ENCODE measurements around the gene PDCD11. TPM values are rescaled to one million over a fixed set of nuclear protein-coding genes. Genes with fewer than 3 reads are reported as not detected.

Gene PDCD11
- total and polyA plus RNA-seq, 9 donors: 9.7 to 40.8 (median 24.5) TPM

- DNase-seq: peak in 1 of 5 donors; percentile 56
- Histone ChIP-seq H3K27ac (peak overlapping the region in 1 of 2 donors; percentile 33), H3K27me3 (no peaks in the 10 kb centered on the region), H3K4me3 (peak overlapping the region; percentile 69), H3K4me1 (ENCODE audit: insufficient read depth) (peaks cover 43% of the 10 kb centered on the region), H3K36me3 (no peaks in the 10 kb centered on the region), H3K9me3 (no peaks in the 10 kb centered on the region)
- no peak for TF ChIP-seq POLR2A (IDR thresholded peaks at IDR 0.05)
- TF ChIP-seq CTCF (IDR thresholded peaks at IDR 0.05): no peak
- no peak for TF ChIP-seq EP300 (IDR thresholded peaks at IDR 0.05)
- WGBS, 3 donors: 71 to 75% (median 73%) methylated on average over 34 of the region's 34 CpGs
- intact Hi-C loops (cut with DNase I): no loop called here
Observed at GRCh38 chr10:103449208-103450144, 53.0 kb downstream of the PDCD11 start.

DNA sequence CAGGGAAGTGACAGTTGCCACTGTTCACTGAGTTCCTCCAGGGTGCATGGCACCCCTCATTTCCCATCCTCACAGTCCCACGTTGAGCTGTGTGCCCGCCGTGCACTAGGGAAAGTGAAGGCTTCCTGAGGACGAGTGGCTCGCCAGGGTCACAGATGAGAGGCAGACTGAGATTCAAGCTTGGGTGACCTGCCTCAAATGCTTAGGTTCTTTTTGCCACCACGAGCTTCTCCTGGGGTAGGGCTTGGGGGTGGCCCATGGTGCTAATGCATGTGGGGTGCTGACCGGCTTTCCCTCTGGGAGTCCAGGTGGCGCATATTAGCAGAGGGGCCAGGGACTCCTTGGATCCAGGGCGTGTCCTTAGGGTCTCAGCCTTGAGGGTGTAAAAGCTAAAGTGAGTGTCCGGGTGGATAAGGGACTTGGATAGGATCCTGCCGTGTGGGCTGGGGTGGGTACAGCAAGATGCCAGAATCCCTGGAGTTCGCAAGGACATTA is 53.8 kb downstream of the PDCD11 start:
- H3K36me3 ChIP-seq: no peaks in the 10 kb centered on the region
- intact Hi-C loops (cut with DNase I): no loop called here
- WGBS, 3 donors: 68 to 73% (median 72%) methylated on average over 12 of the region's 12 CpGs
- H3K9me3 ChIP-seq: no peaks in the 10 kb centered on the region
- H3K4me1 ChIP-seq (ENCODE audit: insufficient read depth): peaks cover 40% of the 10 kb centered on the region
- no peak for DNase-seq
- TF ChIP-seq POLR2A (IDR thresholded peaks at IDR 0.05) (no peak), CTCF (IDR thresholded peaks at IDR 0.05) (no peak), EP300 (IDR thresholded peaks at IDR 0.05) (no peak)
- peak overlapping the region; percentile 69 for H3K4me3 ChIP-seq
- peak overlapping the region; percentile 93 to 97 for H3K27ac ChIP-seq
- no peaks in the 10 kb centered on the region for H3K27me3 ChIP-seq

GRCh38 chr10:103451091-103451813 is 54.8 kb downstream of the PDCD11 start:
- Histone ChIP-seq H3K4me3 (peak overlapping the region; percentile 69), H3K36me3 (no peaks in the 10 kb centered on the region), H3K27ac (peak overlapping the region; percentile 93 to 97), H3K4me1 (ENCODE audit: insufficient read depth) (peaks cover 33% of the 10 kb centered on the region), H3K27me3 (no peaks in the 10 kb centered on the region), H3K9me3 (no peaks in the 10 kb centered on the region)
- intact Hi-C loops (cut with DNase I): no loop called here
- peak; percentile 68 to 81 (median 75) for DNase-seq
- WGBS, 3 donors: 0 to 1% (median 0%) methylated on average over 14 of the region's 14 CpGs
- TF ChIP-seq CTCF (IDR thresholded peaks at IDR 0.05): no peak
- TF ChIP-seq EP300 (IDR thresholded peaks at IDR 0.05): no peak
- peak; percentile 25 for TF ChIP-seq POLR2A (IDR thresholded peaks at IDR 0.05)

DNA sequence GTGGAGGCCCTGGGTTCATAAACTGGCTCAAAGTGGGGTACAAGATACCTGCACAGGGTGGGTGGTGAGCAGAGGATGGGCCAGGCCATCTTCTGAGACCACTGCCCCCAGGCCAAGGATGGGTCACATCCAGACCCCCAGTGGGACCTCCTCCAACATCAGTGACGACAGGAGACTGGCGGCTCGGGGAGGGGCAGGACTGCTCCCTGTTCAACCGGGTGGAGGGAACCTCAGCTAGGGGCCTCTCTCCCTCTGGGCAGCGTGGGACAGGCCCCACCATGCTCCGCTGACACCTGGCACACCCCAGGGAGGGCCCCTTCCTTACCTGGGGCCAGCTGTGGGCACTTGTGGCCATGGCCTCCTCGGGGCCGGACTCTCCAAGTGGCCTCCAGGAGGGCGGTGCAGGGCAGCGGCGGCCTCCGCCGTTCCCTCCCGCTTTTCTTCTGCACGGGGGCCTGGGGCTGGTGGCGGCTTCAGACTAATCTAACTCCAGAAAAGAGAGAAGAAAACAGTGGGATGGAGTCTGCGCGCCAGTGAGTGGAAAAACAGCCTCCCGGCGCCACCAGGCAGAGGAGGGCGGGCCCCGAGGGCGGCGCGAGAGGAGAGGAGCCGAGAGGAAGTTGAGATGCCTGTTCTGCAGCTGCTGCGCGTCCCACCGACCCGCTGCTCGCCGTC is 55.5 kb downstream of the PDCD11 start, which contains the start of gene CALHM2:
Gene CALHM2 (minus strand): TSS at position 540 of the 675 bp plus-strand sequence. CDS start 2,429 bp downstream, outside the sequence.
- Histone ChIP-seq H3K36me3 (no peaks in the 10 kb centered on the region), H3K4me3 (peak within 1 kb of the TSS; percentile 69), H3K27me3 (no peaks in the 10 kb centered on the region), H3K4me1 (ENCODE audit: insufficient read depth) (peaks cover 30% of the 10 kb centered on the region), H3K9me3 (no peaks in the 10 kb centered on the region), H3K27ac (peak within 1 kb of the TSS; percentile 93 to 97)
- peak; percentile 73 to 81 (median 76) for DNase-seq
- 0 to 11% (median 0%) methylated on average over 29 to 32 of the region's 32 CpGs for WGBS, 3 donors
- intact Hi-C loops (cut with DNase I): no loop called here
- no peak for TF ChIP-seq EP300 (IDR thresholded peaks at IDR 0.05)
- peak; percentile 48 for TF ChIP-seq POLR2A (IDR thresholded peaks at IDR 0.05)

Data from ovary (tissue), 9 donors.